GM19324 (cell line): ENCODE measurements around the gene DDAH2.

ENCODE experiments used
- ATAC-seq: cut with Tn5 transposase; IDR thresholded peaks from one replicate; pipeline ENCODE4 v1.9.1; 2021; ENCODE audit warnings: mild to moderate bottlenecking, moderate library complexity; ENCODE audit not compliant: unreplicated experiment, low FRiP score

DDAH2 gene

GRCh38 chr6:31762356-31762755 is 33.3 kb upstream of the DDAH2 start, which contains the start of gene SAPCD1:
TSS of gene SAPCD1 (plus strand) at chr6:31762656. CDS start at chr6:31763055, 399 bp downstream.
- no peak for ATAC-seq

DNA sequence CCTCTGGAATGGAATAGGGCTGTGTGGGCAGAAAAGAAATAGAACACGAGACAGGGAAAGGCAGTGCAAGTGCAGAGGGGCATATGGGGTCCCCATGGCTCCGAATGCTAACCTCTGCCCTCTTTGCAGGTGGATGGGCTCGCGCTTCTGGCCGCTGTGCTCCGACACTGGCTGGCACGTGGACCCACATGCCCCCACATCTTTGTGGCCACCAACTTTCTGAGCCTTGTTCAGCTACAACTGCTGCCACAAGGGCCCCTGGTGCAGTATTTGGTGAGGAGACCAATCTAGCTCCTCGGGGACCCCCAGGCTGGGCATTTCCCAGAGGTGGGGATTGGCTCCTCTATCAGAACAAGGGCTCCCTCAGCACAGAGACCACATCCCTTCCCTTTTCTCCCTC is 32.2 kb upstream of the DDAH2 start:
- no peak for ATAC-seq

GRCh38 chr6:31760790-31761189 is 31.7 kb upstream of the DDAH2 start:
- ATAC-seq: no peak

DNA sequence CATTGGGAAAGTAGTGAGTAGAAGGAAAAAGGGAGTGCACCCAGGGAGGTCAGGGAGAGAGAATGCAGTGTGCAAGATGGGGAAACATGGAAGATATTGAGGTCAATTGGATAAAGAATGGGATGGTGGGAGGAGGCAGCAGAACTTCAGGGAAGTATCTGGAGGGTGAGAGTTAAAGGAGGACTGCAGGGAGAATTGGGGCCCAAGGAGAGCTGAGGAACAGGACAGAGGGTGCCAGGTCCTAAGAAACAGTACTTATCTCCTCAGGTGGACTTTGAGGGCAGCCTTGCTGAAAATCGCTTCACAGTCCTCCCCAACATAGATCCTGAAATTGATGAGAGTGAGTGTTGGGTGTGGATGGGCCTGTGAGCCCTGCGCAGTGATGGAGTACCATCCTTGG is 29.2 kb upstream of the DDAH2 start:
- no peak for ATAC-seq

- ATAC-seq: no peak
Observed at GRCh38 chr6:31752739-31753319, 23.7 kb upstream of the DDAH2 start.

GRCh38 chr6:31750411-31751022 is 21.4 kb upstream of the DDAH2 start:
- no peak for ATAC-seq

GRCh38 chr6:31749301-31750036 is 20.4 kb upstream of the DDAH2 start:
- ATAC-seq: no peak

DNA sequence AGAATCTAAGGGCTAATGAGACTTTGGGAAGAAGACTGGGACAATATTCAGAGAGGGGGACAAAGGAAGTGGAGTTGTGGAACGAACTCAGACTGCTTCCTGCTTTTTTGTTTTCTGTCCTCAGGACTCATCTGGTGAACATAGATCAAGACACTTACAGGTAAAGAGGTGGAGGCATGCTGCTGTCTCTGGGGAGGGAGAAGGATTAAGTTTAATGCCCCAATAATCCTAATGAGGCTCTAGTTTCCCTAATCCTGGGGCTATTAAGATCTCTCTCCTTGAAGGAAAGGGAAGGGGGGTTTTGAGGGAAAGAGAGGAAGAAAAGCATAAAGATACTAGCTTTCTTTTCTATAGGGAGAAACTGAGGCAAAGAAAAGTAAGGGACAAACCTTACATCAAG is 15.3 kb upstream of the DDAH2 start:
- no peak for ATAC-seq

GRCh38 chr6:31742894-31743293 is 13.8 kb upstream of the DDAH2 start:
- no peak for ATAC-seq

DNA sequence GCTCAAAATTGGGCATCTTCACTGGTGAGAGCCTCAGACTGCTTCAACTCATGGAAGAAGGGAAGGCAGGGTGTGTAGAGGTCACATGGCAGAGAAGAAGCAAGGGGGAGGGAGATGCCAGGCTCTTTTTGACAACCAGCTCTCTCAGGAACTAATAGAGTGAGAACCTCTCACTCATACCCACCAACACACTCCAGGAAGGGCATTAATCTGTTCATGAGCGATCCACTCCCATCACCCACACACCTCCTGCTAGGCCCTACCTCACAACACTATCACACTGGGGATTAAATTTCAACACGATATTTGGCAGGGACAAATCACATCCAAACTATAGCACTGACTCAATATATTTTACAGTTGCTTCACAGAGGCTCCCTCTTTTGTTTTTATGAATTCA is 12.7 kb upstream of the DDAH2 start:
- no peak for ATAC-seq

GRCh38 chr6:31740397-31741223 is 11.5 kb upstream of the DDAH2 start:
- ATAC-seq: no peak

- peak; percentile 79 for ATAC-seq
Observed at GRCh38 chr6:31739639-31740396, 10.7 kb upstream of the DDAH2 start, which contains the start of gene MSH5. TSS of gene MSH5 (plus strand) at chr6:31740005. CDS start at chr6:31740467, 462 bp downstream.

GRCh38 chr6:31737991-31738979 is 9.2 kb upstream of the DDAH2 start:
- ATAC-seq: no peak

DNA sequence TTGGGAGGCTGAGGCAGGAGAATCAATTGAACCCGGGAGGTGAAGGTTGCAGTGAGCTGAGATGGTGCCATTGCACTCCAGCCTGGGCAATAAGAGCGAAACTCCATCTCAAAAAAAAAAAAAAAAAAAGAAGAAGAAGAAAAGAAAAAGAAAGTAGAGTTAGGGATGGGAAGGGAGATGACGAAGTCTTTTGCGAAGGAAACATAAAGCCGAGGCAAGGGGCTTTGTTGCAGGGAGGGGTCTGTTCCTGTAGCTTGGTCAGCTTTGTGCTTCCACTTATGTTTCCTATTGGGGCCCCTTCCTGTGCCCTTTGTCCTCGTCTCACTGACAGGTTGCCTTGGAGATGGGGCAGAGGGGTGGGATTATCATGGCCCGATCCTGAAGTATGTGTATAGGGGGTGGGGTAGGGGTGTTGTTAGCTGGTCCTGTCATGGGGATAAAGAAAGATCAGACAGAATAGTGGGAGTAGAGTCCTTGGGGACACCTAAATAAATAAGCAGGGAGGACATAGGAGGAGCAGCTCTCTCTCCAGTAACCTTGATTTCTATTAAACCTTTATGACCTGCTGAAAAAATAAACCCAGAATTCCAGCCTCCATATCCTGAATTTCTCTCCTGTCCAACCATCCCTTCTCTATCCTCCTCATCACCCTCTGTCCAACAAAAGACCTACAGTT is 8.4 kb upstream of the DDAH2 start:
- ATAC-seq: no peak

GRCh38 chr6:31736768-31737314 is 7.7 kb upstream of the DDAH2 start:
- ATAC-seq: no peak

- ATAC-seq: no peak
Observed at GRCh38 chr6:31736021-31736767, 7.1 kb upstream of the DDAH2 start, which contains the start of gene CLIC1. TSS of gene CLIC1 (minus strand) at chr6:31736530. CDS start at chr6:31736300, 230 bp downstream.

DNA sequence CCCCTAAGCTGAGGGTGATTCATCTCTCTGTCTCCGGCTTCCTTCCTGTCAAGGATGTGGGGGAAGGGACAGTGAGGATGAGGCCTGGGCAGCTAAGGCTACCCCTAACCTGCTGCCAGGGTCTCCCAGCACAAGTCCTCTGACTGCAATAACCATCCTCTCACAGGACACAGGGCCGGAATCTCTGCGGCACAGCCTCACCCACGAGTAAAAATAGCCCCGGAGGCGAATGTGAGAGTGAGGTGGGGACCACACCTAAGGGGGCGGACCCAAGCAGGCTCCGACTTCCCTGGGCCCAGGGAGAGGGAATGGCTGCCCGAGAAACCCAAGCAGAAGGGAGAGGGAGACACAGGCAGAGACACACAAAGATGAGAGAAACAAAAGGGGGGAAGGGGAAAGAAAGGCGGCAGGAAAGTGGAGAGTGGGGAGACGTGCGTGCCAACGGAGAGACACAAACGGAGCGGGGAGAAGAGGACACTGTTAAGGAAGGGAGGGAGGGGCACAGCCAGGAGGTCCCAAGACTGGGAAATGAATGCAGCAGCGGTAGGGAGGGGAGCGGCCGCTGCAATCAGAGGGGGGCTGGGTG is 5.8 kb upstream of the DDAH2 start:
- ATAC-seq: no peak
